Osteocyte (in vitro differentiated cells): Measurements from ENCODE around the gene MTCL1. TPM values are rescaled to one million over a fixed set of nuclear protein-coding genes. Genes with fewer than 3 reads are reported as not detected.

Experiments used
- DNase-seq: peaks from one replicate; pipeline ENCODE4 v3.0.0; 2021; ENCODE audit warnings: mixed read lengths; ENCODE audit not compliant: unreplicated experiment; ENCODE audit errors: extremely low spot score
- H3K27ac Mint-ChIP-seq: one replicate; pipeline ENCODE4 v1.8.0; 2021; ENCODE audit warnings: mild to moderate bottlenecking, mixed read lengths; ENCODE audit not compliant: unreplicated experiment
- H3K27me3 Mint-ChIP-seq: one replicate; pipeline ENCODE4 v1.8.0; 2021; ENCODE audit warnings: mixed read lengths; ENCODE audit not compliant: unreplicated experiment
- H3K36me3 Mint-ChIP-seq: one replicate; pipeline ENCODE4 v1.8.0; 2021; ENCODE audit warnings: mixed read lengths; ENCODE audit not compliant: unreplicated experiment
- H3K4me1 Mint-ChIP-seq: one replicate; pipeline ENCODE4 v1.8.0; 2021; ENCODE audit warnings: mixed read lengths; ENCODE audit not compliant: unreplicated experiment
- H3K4me3 Mint-ChIP-seq: one replicate; pipeline ENCODE4 v1.8.0; 2021; ENCODE audit warnings: mild to moderate bottlenecking, moderate library complexity, mixed read lengths; ENCODE audit not compliant: unreplicated experiment
- H3K9me3 Mint-ChIP-seq: one replicate; pipeline ENCODE4 v1.8.0; 2021; ENCODE audit warnings: mixed read lengths; ENCODE audit not compliant: unreplicated experiment
- total RNA-seq: library from RNA; stranded (reverse); gene quantifications from 2 replicates; pipeline ENCODE4 v1.2.1, GENCODE V29; 2021
- TF ChIP-seq, protein P1 (sequence below): fragments of 200-600 bp; sonication (generic); IDR thresholded peaks from 2 replicates; pipeline ENCODE4 v1.5.0; 2021; ENCODE audit warnings: antibody characterized with exemption, mild to moderate bottlenecking, moderate library complexity

MTCL1 gene
- total RNA-seq, 1 donor from 2014 or later = 56.9 TPM

GRCh38 chr18:8769509-8770095 lies 64.2 kb downstream of the MTCL1 start:
- peaks cover 8% of the 10 kb centered on the region for H3K36me3 Mint-ChIP-seq
- TF ChIP-seq, protein P1, sequence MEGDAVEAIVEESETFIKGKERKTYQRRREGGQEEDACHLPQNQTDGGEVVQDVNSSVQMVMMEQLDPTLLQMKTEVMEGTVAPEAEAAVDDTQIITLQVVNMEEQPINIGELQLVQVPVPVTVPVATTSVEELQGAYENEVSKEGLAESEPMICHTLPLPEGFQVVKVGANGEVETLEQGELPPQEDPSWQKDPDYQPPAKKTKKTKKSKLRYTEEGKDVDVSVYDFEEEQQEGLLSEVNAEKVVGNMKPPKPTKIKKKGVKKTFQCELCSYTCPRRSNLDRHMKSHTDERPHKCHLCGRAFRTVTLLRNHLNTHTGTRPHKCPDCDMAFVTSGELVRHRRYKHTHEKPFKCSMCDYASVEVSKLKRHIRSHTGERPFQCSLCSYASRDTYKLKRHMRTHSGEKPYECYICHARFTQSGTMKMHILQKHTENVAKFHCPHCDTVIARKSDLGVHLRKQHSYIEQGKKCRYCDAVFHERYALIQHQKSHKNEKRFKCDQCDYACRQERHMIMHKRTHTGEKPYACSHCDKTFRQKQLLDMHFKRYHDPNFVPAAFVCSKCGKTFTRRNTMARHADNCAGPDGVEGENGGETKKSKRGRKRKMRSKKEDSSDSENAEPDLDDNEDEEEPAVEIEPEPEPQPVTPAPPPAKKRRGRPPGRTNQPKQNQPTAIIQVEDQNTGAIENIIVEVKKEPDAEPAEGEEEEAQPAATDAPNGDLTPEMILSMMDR = no peak
- peaks cover 35% of the 10 kb centered on the region for H3K4me1 Mint-ChIP-seq
- no peak for DNase-seq
- H3K27ac Mint-ChIP-seq = no peak overlapping the region
- no peak overlapping the region for H3K4me3 Mint-ChIP-seq
- no peaks in the 10 kb centered on the region for H3K9me3 Mint-ChIP-seq
- no peaks in the 10 kb centered on the region for H3K27me3 Mint-ChIP-seq

GRCh38 chr18:8770657-8771056 lies 65.3 kb downstream of the MTCL1 start:
- Mint-ChIP-seq H3K4me3 (no peak overlapping the region), H3K27me3 (no peaks in the 10 kb centered on the region), H3K27ac (no peak overlapping the region), H3K36me3 (peaks cover 2% of the 10 kb centered on the region), H3K9me3 (no peaks in the 10 kb centered on the region), H3K4me1 (peaks cover 29% of the 10 kb centered on the region)
- TF ChIP-seq, protein P1 = no peak
- no peak for DNase-seq

- TF ChIP-seq, protein P1 = no peak
- H3K27me3 Mint-ChIP-seq = no peaks in the 10 kb centered on the region
- H3K9me3 Mint-ChIP-seq = no peaks in the 10 kb centered on the region
- no peak overlapping the region for H3K4me3 Mint-ChIP-seq
- no peak for DNase-seq
- no peaks in the 10 kb centered on the region for H3K36me3 Mint-ChIP-seq
- peaks cover 25% of the 10 kb centered on the region for H3K4me1 Mint-ChIP-seq
- H3K27ac Mint-ChIP-seq = no peak overlapping the region
Observed at GRCh38 chr18:8771930-8772329, 66.6 kb downstream of the MTCL1 start.

DNA sequence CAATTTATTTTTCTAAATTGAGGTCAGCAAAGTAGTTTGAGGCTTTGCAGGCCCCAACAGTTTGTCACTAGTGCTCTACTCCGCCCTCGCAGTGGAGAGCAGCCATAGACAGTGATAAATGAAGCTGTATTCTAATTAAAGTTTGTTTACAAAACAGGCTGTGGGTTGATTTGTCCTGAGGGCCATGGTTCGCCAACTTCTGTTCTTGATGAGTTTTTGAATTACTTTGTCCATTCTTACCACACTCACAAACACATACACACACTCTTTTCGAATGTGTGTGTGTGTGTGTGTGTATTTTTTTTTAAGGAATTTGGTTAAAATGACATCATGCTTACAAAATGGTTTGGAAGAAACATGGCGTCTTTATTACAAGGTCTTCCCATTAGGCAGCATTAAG lies 68.6 kb downstream of the MTCL1 start:
- no peak overlapping the region for H3K27ac Mint-ChIP-seq

More for the DNA sequence above, 68.6 kb downstream of the MTCL1 start:
- Mint-ChIP-seq H3K27me3 (no peaks in the 10 kb centered on the region), H3K36me3 (peaks cover 4% of the 10 kb centered on the region), H3K4me3 (no peak overlapping the region), H3K9me3 (no peaks in the 10 kb centered on the region), H3K4me1 (peaks cover 37% of the 10 kb centered on the region)
- DNase-seq = no peak
- TF ChIP-seq, protein P1 = no peak
